ENCODE data around the gene PRKD2.

DNA sequence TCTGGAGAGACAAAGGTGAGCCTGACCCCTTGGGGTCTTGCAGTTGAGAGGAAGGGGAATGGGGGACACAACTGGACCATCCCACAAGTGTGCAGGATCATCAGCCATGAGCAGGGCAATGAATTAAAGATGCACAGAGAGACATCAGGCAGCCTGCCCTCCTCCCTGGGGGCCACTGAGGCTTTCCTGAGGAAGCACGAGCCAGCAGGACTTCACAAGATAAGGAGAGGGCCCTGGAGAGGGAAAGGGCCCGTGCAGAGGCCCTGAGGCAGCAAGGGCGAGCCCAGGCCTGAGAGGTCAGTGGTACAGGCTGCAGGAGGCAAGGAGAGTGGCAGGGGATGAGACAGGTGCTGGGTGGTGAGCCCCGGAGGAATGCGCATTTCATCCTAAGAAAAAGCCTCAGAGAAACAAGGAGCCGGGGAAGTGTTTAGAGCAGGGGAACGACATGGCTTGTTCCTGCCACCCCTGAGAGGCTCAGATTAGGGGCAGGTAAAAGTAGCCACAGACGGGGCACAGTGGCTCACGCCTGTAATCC is 9.0 kb upstream of the PRKD2 start:
- TF ChIP-seq CTCF (tag by site-specific recombination; IDR thresholded peaks at IDR 0.05), result no peak
- TF ChIP-seq, protein P1, sequence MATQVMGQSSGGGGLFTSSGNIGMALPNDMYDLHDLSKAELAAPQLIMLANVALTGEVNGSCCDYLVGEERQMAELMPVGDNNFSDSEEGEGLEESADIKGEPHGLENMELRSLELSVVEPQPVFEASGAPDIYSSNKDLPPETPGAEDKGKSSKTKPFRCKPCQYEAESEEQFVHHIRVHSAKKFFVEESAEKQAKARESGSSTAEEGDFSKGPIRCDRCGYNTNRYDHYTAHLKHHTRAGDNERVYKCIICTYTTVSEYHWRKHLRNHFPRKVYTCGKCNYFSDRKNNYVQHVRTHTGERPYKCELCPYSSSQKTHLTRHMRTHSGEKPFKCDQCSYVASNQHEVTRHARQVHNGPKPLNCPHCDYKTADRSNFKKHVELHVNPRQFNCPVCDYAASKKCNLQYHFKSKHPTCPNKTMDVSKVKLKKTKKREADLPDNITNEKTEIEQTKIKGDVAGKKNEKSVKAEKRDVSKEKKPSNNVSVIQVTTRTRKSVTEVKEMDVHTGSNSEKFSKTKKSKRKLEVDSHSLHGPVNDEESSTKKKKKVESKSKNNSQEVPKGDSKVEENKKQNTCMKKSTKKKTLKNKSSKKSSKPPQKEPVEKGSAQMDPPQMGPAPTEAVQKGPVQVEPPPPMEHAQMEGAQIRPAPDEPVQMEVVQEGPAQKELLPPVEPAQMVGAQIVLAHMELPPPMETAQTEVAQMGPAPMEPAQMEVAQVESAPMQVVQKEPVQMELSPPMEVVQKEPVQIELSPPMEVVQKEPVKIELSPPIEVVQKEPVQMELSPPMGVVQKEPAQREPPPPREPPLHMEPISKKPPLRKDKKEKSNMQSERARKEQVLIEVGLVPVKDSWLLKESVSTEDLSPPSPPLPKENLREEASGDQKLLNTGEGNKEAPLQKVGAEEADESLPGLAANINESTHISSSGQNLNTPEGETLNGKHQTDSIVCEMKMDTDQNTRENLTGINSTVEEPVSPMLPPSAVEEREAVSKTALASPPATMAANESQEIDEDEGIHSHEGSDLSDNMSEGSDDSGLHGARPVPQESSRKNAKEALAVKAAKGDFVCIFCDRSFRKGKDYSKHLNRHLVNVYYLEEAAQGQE (tag by site-specific recombination; IDR thresholded peaks at IDR 0.05), result no peak
